Lower leg skin (tissue), 4 donors: Measurements from ENCODE around the gene UBAP2. TPM values are rescaled to one million over a fixed set of nuclear protein-coding genes. Genes with fewer than 3 reads are reported as not detected.
"Not testable (repeated sequence)": the region's sequence is repeated elsewhere in the genome, so short reads cannot be mapped to it uniquely, and the experiment has no call there.

Experiments
- DNase-seq, 2 donors: peaks; one replicate each; pipeline ENCODE4 v3.0.0-alpha.2; 2019; ENCODE audit warnings: low spot score in 2 of 2
- H3K4me3 ChIP-seq: fragments of 200-600 bp; sonication (generic); 2 replicates; pipeline ENCODE4 v1.5.1; 2017; ENCODE audit warnings: mild to moderate bottlenecking, low read depth; ENCODE audit not compliant: poor library complexity, severe bottlenecking
- CTCF ChIP-seq, 3 donors: fragments of 450-650 bp; IDR thresholded peaks; one replicate each; pipeline ENCODE4 v1.5.1; 2016; ENCODE audit warnings: antibody characterized with exemption in 3 of 3, mild to moderate bottlenecking in 3 of 3, moderate library complexity in 2 of 3
- POLR2A ChIP-seq, 2 donors: fragments of 450-650 bp; IDR thresholded peaks; one replicate each; pipeline ENCODE4 v1.6.1; 2016 to 2017; ENCODE audit warnings: antibody characterized with exemption in 2 of 2, mild to moderate bottlenecking in 1 of 2, moderate library complexity in 1 of 2
- WGBS, 2 donors: methylation state at CpG; one replicate each; pipeline ENCODE4 v1.1.5; 2018; 5-methylcytosine and 5-hydroxymethylcytosine counted together
- intact Hi-C: fragments of 100-400 bp; cut with DNase I; formaldehyde crosslinking; loops from one replicate; pipeline ENCODE4 v1.15.0; 2023; ENCODE audit warnings: low total_unique reads
- total RNA-seq, 4 donors: library from RNA; depleted of rRNA; stranded (reverse); fragments of >200 nt; gene quantifications; one replicate each; pipeline ENCODE4 v1.1.0, GENCODE V29; 2016

Gene UBAP2
- total RNA-seq, 4 donors from 2014 or later: 20.0 to 29.1 (median 28.6) TPM

GRCh38 chr9:34034698-34035065 is 14.0 kb downstream of the UBAP2 start:
- 83 to 90% methylated on average over 6 of the region's 6 CpGs for WGBS, 2 donors
- intact Hi-C loops: no loop called here
- no peak for DNase-seq
- H3K4me3 ChIP-seq: no peak overlapping the region
- TF ChIP-seq POLR2A (IDR thresholded peaks at IDR 0.05): no peak

- intact Hi-C loops: no loop called here
- peak in 1 of 2 donors; percentile 37 for DNase-seq
- 75 to 96% methylated on average over 7 of the region's 7 CpGs for WGBS, 2 donors
- TF ChIP-seq CTCF (IDR thresholded peaks at IDR 0.05): no peak
- no peak for TF ChIP-seq POLR2A (IDR thresholded peaks at IDR 0.05)
- no peak overlapping the region for H3K4me3 ChIP-seq
These were observed 16.1 kb downstream of the UBAP2 start for GRCh38 chr9:34032631-34033030.

DNA sequence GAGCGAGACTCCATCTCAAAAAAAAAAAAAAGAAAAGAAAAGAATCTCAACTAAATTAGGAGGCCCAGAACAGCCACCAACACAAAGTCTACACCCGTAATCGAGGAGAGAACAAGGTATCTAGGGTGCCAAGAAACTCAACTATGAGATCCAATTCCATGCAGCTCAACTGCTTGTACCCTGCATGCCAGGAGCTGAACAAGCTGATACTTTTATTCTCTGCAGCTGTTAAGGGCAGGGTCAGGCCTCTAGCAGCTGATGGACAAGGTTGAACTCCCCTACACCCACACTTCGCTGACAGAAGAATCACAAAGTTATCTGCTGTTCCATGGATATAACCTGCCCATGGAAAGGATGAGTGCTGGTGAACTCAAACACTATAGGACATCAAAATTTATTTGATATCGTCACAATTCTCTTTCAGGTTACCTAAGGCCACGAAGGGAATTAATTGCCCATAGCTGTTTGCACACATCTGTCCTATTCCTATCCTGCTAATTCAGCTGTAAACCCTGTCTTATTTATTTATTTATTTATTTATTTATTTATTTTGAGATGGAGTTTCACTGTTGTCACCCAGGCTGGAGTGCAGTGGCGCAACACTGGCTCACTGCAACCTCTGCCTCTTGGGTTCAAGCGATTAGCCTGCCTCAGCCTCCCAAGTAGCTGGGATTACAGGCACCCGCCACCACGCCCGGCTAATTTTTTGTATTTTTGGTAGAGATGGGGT is 20.7 kb downstream of the UBAP2 start:
- 96 to 97% methylated on average over 11 of the region's 11 CpGs for WGBS, 2 donors
- TF ChIP-seq POLR2A (IDR thresholded peaks at IDR 0.05): no peak
- no peak for TF ChIP-seq CTCF (IDR thresholded peaks at IDR 0.05)
- no peak for DNase-seq
- intact Hi-C loops: loop anchor here (10.0 kb wide), 1 partner anchor 47 kb away; no protein-coding TSS in a partner anchor
- no peak overlapping the region for H3K4me3 ChIP-seq

DNA sequence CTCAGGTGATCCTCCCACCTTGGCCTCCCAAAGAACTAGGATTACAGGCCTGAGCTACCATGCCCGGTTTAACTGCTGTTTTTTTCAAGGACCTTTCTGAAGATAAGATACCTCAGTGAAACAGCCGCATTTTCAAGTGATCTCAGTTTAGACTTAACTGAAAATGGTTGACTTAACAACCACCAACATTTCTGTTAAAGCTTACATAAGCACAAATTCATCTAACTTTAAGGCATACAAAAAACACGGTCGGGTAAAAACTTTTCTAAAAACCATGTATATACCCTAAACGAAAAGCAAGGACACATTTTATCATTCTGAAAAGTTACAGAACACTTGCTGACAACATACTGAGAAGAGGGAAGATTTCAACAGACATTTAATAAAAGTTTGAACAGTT is 22.9 kb downstream of the UBAP2 start:
- no peak overlapping the region for H3K4me3 ChIP-seq
- TF ChIP-seq POLR2A (IDR thresholded peaks at IDR 0.05) (no peak), CTCF (IDR thresholded peaks at IDR 0.05) (no peak)
- DNase-seq: no peak
- WGBS, 2 donors: 84 to 88% methylated on average over 5 of the region's 5 CpGs
- intact Hi-C loops: loop anchor here (10.0 kb wide), 1 partner anchor 49 kb away; no protein-coding TSS in a partner anchor

DNA sequence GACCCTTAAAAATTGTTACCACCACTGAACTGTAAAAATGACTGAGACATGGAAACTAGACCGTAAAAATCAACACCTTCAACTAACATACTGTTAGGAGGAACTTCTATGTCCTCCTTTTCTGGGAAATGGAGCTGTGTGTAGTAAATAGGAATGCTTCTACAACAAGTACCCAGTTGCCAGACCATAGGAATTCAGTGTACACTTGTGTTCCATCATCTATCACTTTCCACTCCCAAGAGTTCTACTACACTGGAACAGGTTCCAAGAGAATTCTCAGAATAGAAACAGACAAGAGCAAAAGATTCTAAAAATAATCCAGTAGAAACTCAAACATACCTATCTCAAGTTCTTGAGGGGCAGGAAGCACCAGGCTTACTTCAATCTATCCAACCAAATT is 23.6 kb downstream of the UBAP2 start:
- intact Hi-C loops: loop anchor here (10.0 kb wide), 1 partner anchor 50 kb away; no protein-coding TSS in a partner anchor
- no peak overlapping the region for H3K4me3 ChIP-seq
- TF ChIP-seq CTCF (IDR thresholded peaks at IDR 0.05) (no peak), POLR2A (IDR thresholded peaks at IDR 0.05) (no peak)
- DNase-seq: no peak
- WGBS, 2 donors: 93 to 96% methylated on average over 1 of the region's 1 CpG

GRCh38 chr9:34024476-34024875 is 24.2 kb downstream of the UBAP2 start:
- peak in 1 of 2 donors; percentile 17 for DNase-seq
- H3K4me3 ChIP-seq: not testable (repeated sequence)
- WGBS, 2 donors: 92 to 93% methylated on average over 9 of the region's 9 CpGs
- intact Hi-C loops: loop anchor here (10.0 kb wide), 1 partner anchor 50 kb away; no protein-coding TSS in a partner anchor

GRCh38 chr9:34016149-34016548 is 32.5 kb downstream of the UBAP2 start:
- no peak overlapping the region for H3K4me3 ChIP-seq
- 62 to 84% methylated on average over 4 of the region's 4 CpGs for WGBS, 2 donors
- intact Hi-C loops: no loop called here
- TF ChIP-seq POLR2A (IDR thresholded peaks at IDR 0.05) (no peak), CTCF (IDR thresholded peaks at IDR 0.05) (no peak)
- no peak for DNase-seq
